Tracheal epithelial cell (primary cell): ENCODE data around the gene KLHL8. TPM values are rescaled to one million over a fixed set of nuclear protein-coding genes. Genes with fewer than 3 reads are reported as not detected.

ENCODE experiments used
- total RNA-seq: library from RNA; depleted of rRNA; stranded (reverse); fragments of >200 nt; gene quantifications from 2 replicates; pipeline ENCODE4 v1.2.1, GENCODE V29; 2014

KLHL8 gene
- 7.5 and 11.3 TPM in 2 replicates for total RNA-seq

GRCh38 chr4:87220094-87220822 is at the start of gene KLHL8:
TSS of gene KLHL8 (minus strand) at chr4:87220618. CDS start at chr4:87195539, 25,079 bp downstream.

Other genes starting within 250 kb of the KLHL8 start
- not detected in 2 replicates for gene HSD17B13, start 102.3 kb upstream of the KLHL8 start, total RNA-seq
- gene HSD17B11, start 170.6 kb upstream of the KLHL8 start, total RNA-seq: 1.3 and 8.0 TPM in 2 replicates
- gene NUDT9, start 202.0 kb upstream of the KLHL8 start, total RNA-seq: 10.8 and 15.8 TPM in 2 replicates